Immature natural killer cell (primary cell): Measurements from ENCODE around the gene C10orf88. TPM values are rescaled to one million over a fixed set of nuclear protein-coding genes. Genes with fewer than 3 reads are reported as not detected.
"Not testable (repeated sequence)": the region's sequence is repeated elsewhere in the genome, so short reads cannot be mapped to it uniquely, and the experiment has no call there.

Source experiments
- DNase-seq, 3 donors: peaks; one replicate each; pipeline ENCODE4 v3.0.0; 2022; ENCODE audit warnings: mixed read lengths in 1 of 3
- H3K27ac Mint-ChIP-seq, 6 donors: one replicate each; pipeline ENCODE4 v1.8.0; 2020; ENCODE audit warnings: mixed read lengths in 6 of 6, mild to moderate bottlenecking in 5 of 6, inconsistent platforms in 4 of 6, moderate library complexity in 3 of 6
- H3K27me3 Mint-ChIP-seq, 3 donors: one replicate each; pipeline ENCODE4 v1.8.0; 2020 to 2021; ENCODE audit warnings: low read depth in 3 of 3, mild to moderate bottlenecking in 3 of 3, mixed read lengths in 3 of 3, moderate library complexity in 3 of 3, inconsistent platforms in 1 of 3
- H3K36me3 Mint-ChIP-seq, 3 donors: one replicate each; pipeline ENCODE4 v1.8.0; 2020; ENCODE audit warnings: mixed read lengths in 3 of 3, inconsistent platforms in 2 of 3, mild to moderate bottlenecking in 2 of 3
- H3K4me1 Mint-ChIP-seq, 2 donors: one replicate each; pipeline ENCODE4 v1.8.0; 2020; ENCODE audit warnings: inconsistent platforms in 2 of 2, mild to moderate bottlenecking in 2 of 2, mixed read lengths in 2 of 2, moderate library complexity in 1 of 2
- H3K4me3 Mint-ChIP-seq, 5 donors: one replicate each; pipeline ENCODE4 v1.8.0; 2020; ENCODE audit warnings: mild to moderate bottlenecking in 5 of 5, mixed read lengths in 5 of 5, inconsistent platforms in 3 of 5, moderate library complexity in 3 of 5
- H3K9me3 Mint-ChIP-seq, 6 donors: one replicate each; pipeline ENCODE4 v1.8.0; 2020; ENCODE audit warnings: mild to moderate bottlenecking in 6 of 6, mixed read lengths in 6 of 6, inconsistent platforms in 4 of 6, moderate library complexity in 3 of 6
- polyA plus RNA-seq, 3 donors: library from polyadenylated mRNA; unstranded; fragments of 300-500 nt; fragmentation: Illumina TruSeq; gene quantifications; one replicate each; pipeline ENCODE4 v1.2.3, GENCODE V29; 2021

C10orf88 gene
- polyA plus RNA-seq, 3 donors from 2014 or later: 4.3 to 8.2 (median 5.9) TPM

- no peak overlapping the region for H3K27ac Mint-ChIP-seq
- H3K4me3 Mint-ChIP-seq: no peak overlapping the region
- peaks cover 0 to 2% of the 10 kb centered on the region in 2 donors for H3K4me1 Mint-ChIP-seq
- peaks cover 21 to 25% (median 22%) of the 10 kb centered on the region in 3 donors for H3K36me3 Mint-ChIP-seq
- no peak for DNase-seq
- H3K27me3 Mint-ChIP-seq: peaks cover 0 to 1% (median 0%) of the 10 kb centered on the region in 3 donors
- no peaks in the 10 kb centered on the region for H3K9me3 Mint-ChIP-seq
Measured at GRCh38 chr10:122939856-122940543, 14.0 kb downstream of the C10orf88 start.

GRCh38 chr10:122939133-122939855 lies 14.7 kb downstream of the C10orf88 start:
- H3K36me3 Mint-ChIP-seq: peaks cover 18 to 29% (median 25%) of the 10 kb centered on the region in 3 donors
- no peak overlapping the region for H3K4me3 Mint-ChIP-seq
- H3K27ac Mint-ChIP-seq: no peak overlapping the region
- H3K9me3 Mint-ChIP-seq: no peaks in the 10 kb centered on the region
- H3K4me1 Mint-ChIP-seq: peaks cover 0 to 2% of the 10 kb centered on the region in 2 donors
- H3K27me3 Mint-ChIP-seq: peaks cover 0 to 1% (median 0%) of the 10 kb centered on the region in 3 donors
- no peak for DNase-seq

GRCh38 chr10:122931088-122931906 lies 22.7 kb downstream of the C10orf88 start:
- Mint-ChIP-seq H3K36me3 (peaks cover 6 to 19% (median 8%) of the 10 kb centered on the region in 3 donors), H3K9me3 (no peaks in the 10 kb centered on the region), H3K27ac (no peak overlapping the region), H3K4me1 (peaks cover 0 to 6% of the 10 kb centered on the region in 2 donors), H3K4me3 (no peak overlapping the region), H3K27me3 (no peaks in the 10 kb centered on the region)
- DNase-seq: no peak

GRCh38 chr10:122930140-122930539 lies 23.9 kb downstream of the C10orf88 start:
- H3K27me3 Mint-ChIP-seq: no peaks in the 10 kb centered on the region
- H3K36me3 Mint-ChIP-seq: peaks cover 0 to 15% (median 4%) of the 10 kb centered on the region in 3 donors
- H3K27ac Mint-ChIP-seq: no peak overlapping the region
- peaks cover 0 to 6% of the 10 kb centered on the region in 2 donors for H3K4me1 Mint-ChIP-seq
- no peak for DNase-seq
- H3K9me3 Mint-ChIP-seq: no peaks in the 10 kb centered on the region
- H3K4me3 Mint-ChIP-seq: no peak overlapping the region

- no peak overlapping the region for H3K4me3 Mint-ChIP-seq
- DNase-seq: no peak
- H3K9me3 Mint-ChIP-seq: peaks cover 0 to 4% (median 0%) of the 10 kb centered on the region in 6 donors
- H3K27ac Mint-ChIP-seq: no peak overlapping the region
- H3K36me3 Mint-ChIP-seq: no peaks in the 10 kb centered on the region
- no peaks in the 10 kb centered on the region for H3K4me1 Mint-ChIP-seq
- peaks cover 1 to 2% (median 2%) of the 10 kb centered on the region in 3 donors for H3K27me3 Mint-ChIP-seq
Measured at GRCh38 chr10:122915700-122916099, 38.3 kb downstream of the C10orf88 start.

GRCh38 chr10:122911889-122912484 lies 42.0 kb downstream of the C10orf88 start:
- Mint-ChIP-seq H3K9me3 (peaks cover 0 to 4% (median 0%) of the 10 kb centered on the region in 6 donors), H3K4me3 (no peak overlapping the region), H3K4me1 (no peaks in the 10 kb centered on the region), H3K27ac (no peak overlapping the region), H3K36me3 (no peaks in the 10 kb centered on the region), H3K27me3 (peaks cover 0 to 8% (median 2%) of the 10 kb centered on the region in 3 donors)
- DNase-seq: peak; percentile 20 to 25 (median 22)

- peaks cover 0 to 2% (median 0%) of the 10 kb centered on the region in 6 donors for H3K9me3 Mint-ChIP-seq
- no peak for DNase-seq
- no peaks in the 10 kb centered on the region for H3K4me1 Mint-ChIP-seq
- no peaks in the 10 kb centered on the region for H3K36me3 Mint-ChIP-seq
- peaks cover 0 to 7% (median 2%) of the 10 kb centered on the region in 3 donors for H3K27me3 Mint-ChIP-seq
- H3K4me3 Mint-ChIP-seq: no peak within 1 kb of the TSS
- no peak within 1 kb of the TSS for H3K27ac Mint-ChIP-seq
Measured at GRCh38 chr10:122910310-122910709, 43.7 kb downstream of the C10orf88 start, which contains the start of gene FAM24A. FAM24A (plus strand) TSS chr10:122910610; CDS start chr10:122911635, 1,025 bp downstream.

GRCh38 chr10:122903861-122904260 lies 50.2 kb downstream of the C10orf88 start:
- H3K27ac Mint-ChIP-seq, H3K4me1 Mint-ChIP-seq, H3K9me3 Mint-ChIP-seq, DNase-seq, H3K36me3 Mint-ChIP-seq, H3K4me3 Mint-ChIP-seq: not testable (repeated sequence)
- H3K27me3 Mint-ChIP-seq: peaks cover 0 to 15% (median 10%) of the 10 kb centered on the region in 3 donors

- Mint-ChIP-seq H3K36me3 (peaks cover 0 to 5% (median 4%) of the 10 kb centered on the region in 3 donors), H3K9me3 (peaks cover 0 to 2% (median 0%) of the 10 kb centered on the region in 6 donors), H3K4me3 (peak overlapping the region in 1 of 5 donors; percentile 12), H3K4me1 (no peaks in the 10 kb centered on the region), H3K27me3 (no peaks in the 10 kb centered on the region), H3K27ac (peak overlapping the region in 1 of 6 donors; percentile 21)
- no peak for DNase-seq
Measured at GRCh38 chr10:122894261-122894944, 59.6 kb downstream of the C10orf88 start.

GRCh38 chr10:122884166-122884565 lies 69.9 kb downstream of the C10orf88 start:
- Mint-ChIP-seq H3K9me3 (no peaks in the 10 kb centered on the region), H3K36me3 (peaks cover 0 to 10% (median 6%) of the 10 kb centered on the region in 3 donors), H3K4me3 (no peak overlapping the region), H3K27ac (no peak overlapping the region), H3K4me1 (peaks cover 10 to 15% of the 10 kb centered on the region in 2 donors), H3K27me3 (peaks cover 3 to 9% (median 3%) of the 10 kb centered on the region in 3 donors)
- no peak for DNase-seq

- Mint-ChIP-seq H3K36me3 (peaks cover 0 to 6% (median 4%) of the 10 kb centered on the region in 3 donors), H3K9me3 (no peaks in the 10 kb centered on the region), H3K4me3 (no peak overlapping the region), H3K4me1 (peaks cover 22 to 29% of the 10 kb centered on the region in 2 donors), H3K27me3 (peaks cover 7 to 15% (median 7%) of the 10 kb centered on the region in 3 donors), H3K27ac (no peak overlapping the region)
- no peak for DNase-seq
Measured at GRCh38 chr10:122882766-122883165, 71.3 kb downstream of the C10orf88 start.
